CMK (cell line): Measurements from ENCODE around the gene RNLS.

ENCODE experiments used
- DNase-seq: peaks from one replicate; pipeline ENCODE4 v3.0.0-alpha.2; 2010; ENCODE audit warnings: low read depth

The RNLS gene

DNA sequence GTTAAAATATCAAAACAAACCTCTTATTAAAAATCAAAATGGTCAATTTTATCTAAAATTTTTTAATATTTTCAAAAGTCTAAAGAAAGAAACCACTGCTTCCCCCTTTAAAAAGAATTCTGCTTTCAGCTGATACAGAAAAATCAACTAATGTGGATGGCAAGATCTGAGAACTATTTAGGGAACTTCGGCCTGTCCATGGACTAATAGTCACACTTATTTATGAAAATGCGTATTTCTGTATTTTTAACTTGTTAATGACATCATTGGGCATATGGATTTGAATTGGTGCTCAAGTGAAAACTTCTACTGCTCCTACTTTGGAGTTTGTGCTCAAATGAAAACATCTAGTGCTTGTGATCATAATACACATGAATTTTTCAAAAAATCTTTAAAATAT lies 31.9 kb downstream of the RNLS start:
- DNase-seq, result no peak

GRCh38 chr10:88546497-88546896 lies 36.6 kb downstream of the RNLS start:
- no peak for DNase-seq

DNA sequence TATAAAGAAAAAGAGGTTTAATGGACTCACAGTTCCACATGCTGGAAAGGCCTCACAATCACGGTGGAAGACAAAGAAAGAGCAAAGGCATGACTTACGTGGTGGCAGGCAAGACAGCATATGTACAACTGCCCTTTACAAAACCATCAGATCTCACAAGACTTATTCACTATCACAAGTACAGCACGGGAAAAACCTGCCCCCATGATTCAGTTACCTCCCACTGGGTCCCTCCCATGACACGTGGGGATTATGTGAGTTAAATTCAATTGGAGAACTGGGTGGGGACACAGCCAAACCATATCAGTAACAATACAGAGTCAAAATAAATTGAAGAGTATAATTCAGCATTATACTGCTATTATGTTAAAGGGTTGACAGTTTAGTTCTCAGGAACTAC lies 37.8 kb downstream of the RNLS start:
- DNase-seq, result no peak

DNA sequence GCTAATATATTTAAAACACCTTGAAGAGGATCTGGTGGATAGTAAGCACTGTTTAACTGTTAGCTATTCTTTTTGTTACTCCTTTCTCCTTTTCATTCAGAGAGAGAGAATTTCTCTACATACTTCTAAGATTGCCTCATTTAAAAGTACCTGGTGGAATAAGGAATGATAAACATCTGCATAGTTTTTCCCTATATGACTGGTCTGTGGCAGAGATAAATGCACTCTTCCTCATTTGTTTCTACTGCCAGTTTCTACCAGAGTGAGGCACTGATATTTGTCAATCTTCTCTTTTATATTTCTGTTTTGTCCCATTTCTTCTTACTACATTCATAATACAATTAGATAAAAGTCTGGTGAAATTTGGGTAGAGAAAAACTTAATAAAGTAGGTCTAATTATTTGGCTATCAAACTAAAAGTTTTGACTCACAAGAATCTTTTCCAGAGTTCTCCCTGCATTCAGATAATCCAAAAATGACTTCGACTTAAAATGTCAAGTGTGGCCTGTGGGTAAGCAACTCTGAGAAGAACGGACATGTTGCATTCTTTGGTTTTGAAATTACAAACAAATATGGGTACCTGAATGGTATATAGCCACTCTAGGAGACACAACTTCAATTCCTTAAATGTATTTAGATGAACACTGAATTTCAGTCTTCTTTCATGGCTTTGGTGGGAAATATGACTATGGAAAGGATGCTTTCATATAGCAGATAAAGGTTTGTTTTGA lies 38.8 kb downstream of the RNLS start:
- no peak for DNase-seq

GRCh38 chr10:88542522-88542921 lies 40.6 kb downstream of the RNLS start:
- no peak for DNase-seq

DNA sequence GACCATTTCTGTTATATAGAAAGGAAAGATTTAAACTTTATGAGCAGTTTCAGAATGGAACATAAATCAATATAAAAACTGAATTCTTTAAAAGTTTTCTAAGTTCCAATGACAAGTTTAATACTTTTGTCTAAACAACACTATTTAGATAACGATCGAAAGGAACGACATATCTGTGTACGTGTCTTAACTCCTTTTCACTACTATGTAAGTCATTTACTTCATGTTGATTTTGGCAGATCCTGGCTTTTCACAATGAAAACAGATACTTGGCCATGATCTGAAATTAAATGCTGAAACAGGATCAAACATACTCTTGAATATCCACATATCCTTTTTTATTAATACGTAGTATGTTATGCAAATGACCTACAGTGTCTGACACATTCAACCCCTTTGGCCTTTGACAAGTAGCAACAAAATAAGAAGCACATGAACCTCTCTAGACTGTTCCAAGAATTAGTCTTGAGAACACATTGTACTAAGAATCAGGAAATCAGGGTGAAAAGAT lies 41.9 kb downstream of the RNLS start:
- DNase-seq, result no peak

DNA sequence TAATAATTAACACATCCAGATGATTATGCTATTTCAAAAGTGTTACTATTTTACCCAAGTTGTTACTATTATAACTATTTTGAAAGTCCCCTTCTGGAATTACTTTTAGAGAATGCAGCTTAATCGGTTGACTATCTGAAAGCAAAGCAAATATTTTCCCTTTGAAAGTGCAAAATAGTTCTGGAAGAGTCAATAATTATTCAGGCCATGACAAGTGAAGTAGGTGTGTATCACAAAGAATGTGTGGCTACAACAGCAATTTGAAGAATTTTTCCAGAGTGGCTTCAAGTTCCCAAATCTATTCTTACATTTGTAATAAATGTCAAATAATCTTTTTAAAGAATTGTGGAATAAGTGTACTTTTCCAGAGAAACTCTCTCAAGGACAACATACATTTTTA lies 42.8 kb downstream of the RNLS start:
- DNase-seq, result no peak

DNA sequence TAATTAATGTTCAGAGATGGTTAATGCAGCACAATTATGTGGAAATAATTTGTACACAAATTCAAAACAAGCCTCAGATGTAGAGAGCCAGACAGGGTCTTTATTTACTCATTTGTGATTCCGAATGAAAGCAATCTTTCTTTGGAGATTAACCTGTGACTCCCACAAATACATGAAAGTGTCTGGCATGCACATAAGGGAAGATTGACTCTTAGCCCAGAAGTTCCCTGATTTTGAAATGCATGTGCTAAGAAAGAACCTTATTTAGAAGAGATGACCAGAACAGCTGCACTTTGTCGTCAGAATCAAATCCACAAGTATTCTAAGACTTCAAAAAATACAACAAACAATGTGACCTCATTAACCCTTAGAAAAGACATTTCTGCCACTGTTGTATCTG lies 45.1 kb downstream of the RNLS start:
- DNase-seq, result no peak

GRCh38 chr10:88537322-88537721 lies 45.8 kb downstream of the RNLS start:
- DNase-seq, result no peak

DNA sequence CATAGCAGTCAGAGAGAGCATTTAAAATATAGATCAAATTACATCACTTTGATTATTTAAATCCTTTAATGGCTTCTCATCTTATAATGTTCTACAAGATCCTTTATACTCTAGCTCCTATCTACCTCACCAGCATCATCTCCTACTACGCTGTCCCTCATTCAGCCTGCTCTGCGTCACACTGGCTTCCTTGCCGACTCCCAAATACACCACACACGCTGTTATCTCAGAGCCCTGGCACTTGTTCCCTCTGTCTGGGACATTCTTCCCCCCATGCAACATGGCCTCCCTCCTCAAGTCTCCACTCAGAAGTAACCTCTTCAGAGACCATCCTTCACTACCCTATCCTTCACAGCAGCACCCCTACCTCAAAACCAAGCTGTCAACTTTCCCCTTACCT lies 46.7 kb downstream of the RNLS start:
- DNase-seq, result no peak

DNA sequence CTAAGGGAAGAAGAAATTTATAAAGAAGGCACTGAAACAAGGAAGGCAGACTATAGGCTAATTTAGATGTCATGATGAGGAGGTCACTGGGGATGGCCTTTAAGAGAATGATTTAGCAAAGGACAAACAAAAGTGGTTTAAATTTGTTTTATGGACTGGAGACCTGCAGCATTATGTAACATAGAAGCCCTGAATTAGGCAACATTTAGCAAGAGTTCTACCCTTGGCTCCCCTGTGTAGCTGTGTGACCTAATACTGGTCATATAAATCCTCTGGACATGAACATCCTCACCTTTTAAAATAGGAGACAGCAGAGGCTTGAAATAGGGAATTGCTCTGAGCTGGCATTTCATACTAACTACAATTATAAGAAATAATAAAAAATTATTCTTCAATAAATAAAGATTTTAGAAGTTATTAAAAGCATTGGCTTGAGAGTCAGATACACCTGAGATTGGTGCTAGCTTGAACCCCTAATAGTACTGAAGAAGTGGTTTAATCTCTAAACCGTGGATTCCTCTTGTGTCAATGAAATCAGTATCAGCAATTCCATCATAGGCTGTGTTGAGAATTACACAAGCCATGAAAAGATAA lies 48.9 kb downstream of the RNLS start:
- DNase-seq, result no peak

- DNase-seq, result no peak
Measured at GRCh38 chr10:88531392-88532052, 51.6 kb downstream of the RNLS start.

DNA sequence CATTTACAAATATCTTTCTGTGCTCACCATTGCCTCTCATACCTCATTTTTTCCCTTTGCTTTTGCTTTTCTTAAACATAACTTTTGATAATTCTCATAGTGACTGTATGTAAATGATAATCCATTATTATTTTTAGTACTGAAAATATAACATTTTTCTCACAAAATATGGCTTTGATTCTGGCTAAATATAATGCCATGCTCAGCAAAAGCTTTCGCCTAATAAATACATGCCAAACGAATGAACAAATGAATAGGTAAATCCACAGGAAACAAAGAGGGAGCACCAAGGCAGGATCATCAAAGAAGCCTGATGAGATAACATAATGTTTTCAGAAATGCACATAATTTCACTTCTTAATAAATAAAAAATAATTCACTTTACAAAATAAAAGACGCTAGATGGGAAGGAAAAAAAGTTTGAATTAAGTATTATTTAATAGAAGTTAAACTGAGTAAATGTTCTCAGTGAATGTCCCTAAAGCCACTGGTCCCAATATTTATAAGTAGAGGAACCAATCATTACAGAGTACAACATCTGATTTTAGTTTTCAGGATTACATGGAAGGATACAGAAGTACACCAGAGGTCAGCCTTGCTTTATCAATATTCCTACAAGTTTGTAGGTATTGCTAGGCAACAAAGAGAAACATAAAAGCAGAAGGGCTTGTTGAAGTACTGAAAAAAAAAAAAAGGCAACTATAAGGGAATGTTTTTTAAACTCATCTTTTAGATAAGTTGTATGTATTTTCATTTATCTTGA lies 52.3 kb downstream of the RNLS start:
- DNase-seq, result no peak

- DNase-seq, result no peak
Measured at GRCh38 chr10:88530093-88530492, 53.0 kb downstream of the RNLS start.

DNA sequence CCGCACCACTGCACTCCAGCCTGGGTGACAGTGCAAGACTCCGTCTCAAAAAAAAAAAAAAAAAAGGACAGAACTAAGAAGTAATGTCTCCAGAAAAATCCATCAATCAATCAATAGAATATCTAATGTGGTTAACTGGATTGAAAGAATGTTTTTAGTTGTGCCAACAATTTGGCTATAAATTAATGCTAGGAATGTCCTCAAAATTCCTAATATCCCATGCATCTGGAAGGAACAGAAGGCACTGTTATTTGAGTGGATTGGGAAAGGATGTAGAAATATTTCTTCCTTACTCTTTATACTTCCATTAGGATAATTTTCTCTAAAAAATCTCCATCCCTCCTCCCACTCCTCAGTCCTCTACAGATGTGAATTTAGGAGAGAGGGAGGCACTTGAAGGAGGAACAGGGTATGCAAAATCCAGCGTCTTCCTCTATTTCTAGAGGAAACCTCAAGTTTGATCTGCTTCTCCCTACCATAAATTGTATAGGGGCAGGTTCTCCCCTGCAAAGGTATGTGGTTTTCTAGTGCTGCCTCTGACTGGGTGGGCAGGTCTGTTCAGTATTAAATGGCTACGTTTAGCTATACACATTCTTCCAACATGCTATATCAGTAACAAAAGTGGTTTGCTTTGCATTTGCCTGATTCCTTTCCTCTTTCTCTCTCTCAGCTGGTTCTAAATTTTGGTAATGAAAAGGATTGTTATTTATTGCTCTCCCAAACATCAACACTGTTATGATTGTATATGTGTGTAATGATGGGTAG lies 54.1 kb downstream of the RNLS start:
- DNase-seq, result no peak

DNA sequence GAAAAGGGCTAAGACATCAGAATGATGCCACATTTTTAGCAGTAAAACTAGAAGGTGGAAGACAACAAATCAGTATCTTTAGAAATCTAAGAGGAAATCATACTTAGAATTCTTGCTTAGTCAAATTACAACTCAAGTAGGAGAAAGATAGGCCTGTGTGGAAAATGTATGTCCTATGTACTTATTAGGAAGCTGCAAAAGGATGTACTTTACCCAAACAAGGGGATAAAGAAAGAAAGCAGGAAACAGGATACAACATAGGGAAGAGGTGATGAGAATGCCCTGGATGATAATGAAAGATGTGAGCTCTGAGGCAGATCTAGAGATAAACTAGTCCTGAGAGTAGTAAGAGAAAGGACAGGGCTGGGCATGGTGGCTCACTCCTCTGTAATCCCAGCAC lies 54.9 kb downstream of the RNLS start:
- no peak for DNase-seq

GRCh38 chr10:88527245-88527644 lies 55.9 kb downstream of the RNLS start:
- DNase-seq, result no peak

DNA sequence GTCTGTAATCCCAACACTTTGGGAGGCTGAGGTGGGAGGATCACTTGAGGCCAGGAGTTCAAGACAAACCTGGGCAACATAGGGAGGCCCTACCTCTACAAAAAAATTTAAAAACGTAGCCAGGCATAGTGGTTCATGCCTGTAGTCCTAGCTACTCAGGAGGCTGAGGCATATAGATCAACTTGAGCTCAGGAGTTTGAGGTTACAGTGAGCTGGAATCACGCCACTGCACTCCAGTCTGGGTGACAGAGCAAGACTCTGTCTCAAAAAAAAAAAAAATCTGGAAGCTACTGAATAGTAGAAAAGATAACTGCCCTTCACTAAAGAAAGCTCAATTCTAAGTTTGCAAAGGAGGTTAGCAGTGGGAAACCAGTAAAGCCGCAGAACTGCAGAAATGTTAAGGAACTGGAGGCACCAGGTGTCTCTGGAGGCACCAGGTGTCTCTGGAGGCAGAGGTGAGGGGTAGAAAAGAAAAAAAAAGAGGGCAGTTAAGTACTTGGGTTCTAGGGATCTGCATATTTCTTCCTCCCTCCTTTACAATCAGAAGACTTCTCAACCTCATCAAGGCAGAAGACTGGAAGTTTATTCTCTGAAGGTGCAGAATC lies 56.5 kb downstream of the RNLS start:
- DNase-seq, result no peak

DNA sequence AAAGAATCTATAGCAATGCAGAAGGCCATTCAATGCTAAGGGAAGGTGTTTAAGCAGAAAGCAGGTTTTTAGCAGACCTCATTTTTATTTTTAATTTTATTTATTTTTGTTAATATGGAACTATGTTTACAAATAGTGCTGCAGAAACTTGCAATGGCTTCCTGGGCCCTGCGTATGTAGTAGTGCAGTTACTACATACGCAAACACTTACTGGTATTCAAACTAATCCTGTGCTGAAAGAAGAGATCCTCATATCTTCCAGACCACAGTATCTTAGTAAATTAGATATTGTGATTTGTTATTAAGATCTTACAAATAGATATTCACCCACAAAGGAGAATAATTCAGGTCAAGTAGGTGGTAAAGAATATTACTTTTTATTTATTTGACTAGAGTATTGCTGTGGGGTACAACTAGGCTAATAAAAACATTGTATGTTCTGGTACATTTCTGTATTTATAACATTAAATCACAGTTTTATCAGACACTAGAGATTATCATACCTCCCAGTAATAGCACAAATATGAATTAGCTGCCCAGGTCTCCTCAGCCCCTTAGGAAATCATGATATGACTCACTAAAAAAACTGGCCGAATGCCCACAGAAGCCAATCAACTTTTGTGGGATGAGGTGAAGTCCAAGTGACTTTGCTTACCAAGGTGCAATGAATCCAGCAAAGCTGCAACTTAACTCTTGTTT lies 57.6 kb downstream of the RNLS start:
- DNase-seq, result no peak

DNA sequence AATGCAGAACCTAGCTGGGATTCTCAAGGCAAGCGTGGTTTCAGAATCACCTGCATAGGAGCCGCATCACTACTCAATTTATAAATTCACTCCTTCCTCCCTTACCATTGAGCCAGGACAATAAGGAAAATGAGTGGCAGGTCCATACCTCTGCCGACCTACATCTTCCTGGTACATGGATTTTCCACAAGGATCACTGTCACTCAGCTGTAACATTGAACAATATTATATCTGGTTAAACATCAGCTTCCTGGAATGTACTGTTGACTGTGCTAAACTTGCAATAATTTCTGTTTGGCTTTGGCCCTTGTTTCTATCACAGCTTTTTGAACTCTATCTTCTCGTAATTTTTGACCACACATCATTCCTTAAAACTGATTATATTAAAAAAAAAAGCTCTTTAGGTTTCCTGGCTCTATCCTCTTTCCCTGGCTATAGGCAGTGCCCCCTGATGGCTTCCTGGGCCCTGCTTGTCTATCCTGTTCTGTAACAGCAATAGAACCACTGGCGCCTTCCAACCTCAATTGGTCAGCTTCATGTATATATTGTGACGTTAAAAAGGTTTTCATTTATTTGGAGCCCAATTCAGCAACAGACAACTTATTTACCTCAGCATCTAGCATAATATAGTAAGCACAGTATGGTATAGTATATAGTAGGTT lies 59.2 kb downstream of the RNLS start:
- DNase-seq, result no peak
